ENCODE data around the gene LCE5A. TPM values are rescaled to one million over a fixed set of nuclear protein-coding genes. Genes with fewer than 3 reads are reported as not detected.

LCE5A gene
- total and polyA plus RNA-seq, 3 donors from 2014 or later: 0.37 to 0.44 TPM; not detected in 1

DNA sequence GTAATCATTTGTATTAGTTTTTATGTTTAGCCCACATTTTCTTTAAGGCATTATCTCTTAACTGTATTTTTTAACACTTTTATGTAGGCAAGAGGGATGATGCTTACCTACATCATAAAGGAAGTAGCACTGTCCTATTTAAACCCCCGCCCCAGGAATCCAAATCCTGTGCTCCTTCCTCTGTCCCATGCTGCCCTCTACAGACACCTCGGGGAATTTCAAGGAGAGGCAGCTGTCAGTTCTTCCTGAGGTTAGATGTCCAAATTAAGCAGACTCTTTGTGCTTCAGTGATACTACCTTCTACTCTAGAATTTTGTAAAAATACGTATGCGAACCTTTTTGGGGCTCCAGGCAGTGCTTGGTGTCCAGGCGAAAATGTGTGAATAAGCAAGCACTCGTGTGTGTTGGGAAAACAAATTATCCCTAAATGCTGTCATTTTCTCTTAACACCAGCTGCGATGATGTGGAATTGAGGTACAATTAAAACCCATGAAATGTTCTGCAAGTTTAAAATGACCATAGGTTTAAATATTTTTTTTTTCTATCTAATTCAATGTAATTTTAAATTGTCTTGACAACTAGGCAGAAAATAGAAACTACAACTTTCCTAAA is 22.8 kb downstream of the LCE5A start:
- intact Hi-C loops (cut with DNase I; ENCODE audit: low total_unique reads): no loop called here
- Histone ChIP-seq H3K27ac (no peak overlapping the region), H3K27me3 (no peaks in the 10 kb centered on the region), H3K36me3 (ENCODE audit: low read depth, missing control alignments) (no peaks in the 10 kb centered on the region), H3K9me3 (no peaks in the 10 kb centered on the region), H3K4me1 (peaks cover 4% of the 10 kb centered on the region), H3K4me3 (no peak overlapping the region)
- TF ChIP-seq, protein P1, sequence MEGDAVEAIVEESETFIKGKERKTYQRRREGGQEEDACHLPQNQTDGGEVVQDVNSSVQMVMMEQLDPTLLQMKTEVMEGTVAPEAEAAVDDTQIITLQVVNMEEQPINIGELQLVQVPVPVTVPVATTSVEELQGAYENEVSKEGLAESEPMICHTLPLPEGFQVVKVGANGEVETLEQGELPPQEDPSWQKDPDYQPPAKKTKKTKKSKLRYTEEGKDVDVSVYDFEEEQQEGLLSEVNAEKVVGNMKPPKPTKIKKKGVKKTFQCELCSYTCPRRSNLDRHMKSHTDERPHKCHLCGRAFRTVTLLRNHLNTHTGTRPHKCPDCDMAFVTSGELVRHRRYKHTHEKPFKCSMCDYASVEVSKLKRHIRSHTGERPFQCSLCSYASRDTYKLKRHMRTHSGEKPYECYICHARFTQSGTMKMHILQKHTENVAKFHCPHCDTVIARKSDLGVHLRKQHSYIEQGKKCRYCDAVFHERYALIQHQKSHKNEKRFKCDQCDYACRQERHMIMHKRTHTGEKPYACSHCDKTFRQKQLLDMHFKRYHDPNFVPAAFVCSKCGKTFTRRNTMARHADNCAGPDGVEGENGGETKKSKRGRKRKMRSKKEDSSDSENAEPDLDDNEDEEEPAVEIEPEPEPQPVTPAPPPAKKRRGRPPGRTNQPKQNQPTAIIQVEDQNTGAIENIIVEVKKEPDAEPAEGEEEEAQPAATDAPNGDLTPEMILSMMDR (IDR thresholded peaks at IDR 0.05): peak in 2 of 3 experiments; percentile 39 to 59
- no peak for TF ChIP-seq POLR2A (IDR thresholded peaks at IDR 0.05)
- WGBS, 2 donors: 14 to 18% methylated on average over 7 of the region's 7 CpGs
- DNase-seq: peak; percentile 72

DNA sequence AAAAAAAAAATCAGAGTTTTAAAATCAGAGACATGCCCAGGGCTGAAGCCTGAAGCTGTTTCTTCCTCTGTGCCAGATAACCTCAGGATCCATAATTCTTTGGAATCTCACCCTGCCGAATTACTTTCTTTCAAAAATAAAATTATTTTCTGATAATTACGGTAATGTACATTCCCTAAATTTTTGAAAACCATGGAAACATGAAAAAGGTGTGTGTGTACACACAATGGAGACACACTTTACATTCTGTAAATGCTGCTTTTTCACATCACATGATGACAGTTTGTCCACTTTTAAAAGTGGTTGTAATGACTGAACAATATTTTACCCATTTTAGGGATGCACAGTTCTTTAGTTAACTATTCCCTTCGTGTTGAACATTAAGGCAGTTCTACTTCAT is 25.2 kb downstream of the LCE5A start:
- intact Hi-C loops (cut with DNase I; ENCODE audit: low total_unique reads): no loop called here
- TF ChIP-seq, protein P1 (IDR thresholded peaks at IDR 0.05): no peak
- TF ChIP-seq POLR2A (IDR thresholded peaks at IDR 0.05): no peak
- Histone ChIP-seq H3K36me3 (ENCODE audit: low read depth, missing control alignments) (no peaks in the 10 kb centered on the region), H3K27ac (no peak overlapping the region), H3K9me3 (no peaks in the 10 kb centered on the region), H3K4me3 (no peak overlapping the region), H3K4me1 (peaks cover 4% of the 10 kb centered on the region), H3K27me3 (no peaks in the 10 kb centered on the region)
- DNase-seq: no peak
- WGBS, 2 donors: 50 to 63% methylated on average over 3 of the region's 3 CpGs

DNA sequence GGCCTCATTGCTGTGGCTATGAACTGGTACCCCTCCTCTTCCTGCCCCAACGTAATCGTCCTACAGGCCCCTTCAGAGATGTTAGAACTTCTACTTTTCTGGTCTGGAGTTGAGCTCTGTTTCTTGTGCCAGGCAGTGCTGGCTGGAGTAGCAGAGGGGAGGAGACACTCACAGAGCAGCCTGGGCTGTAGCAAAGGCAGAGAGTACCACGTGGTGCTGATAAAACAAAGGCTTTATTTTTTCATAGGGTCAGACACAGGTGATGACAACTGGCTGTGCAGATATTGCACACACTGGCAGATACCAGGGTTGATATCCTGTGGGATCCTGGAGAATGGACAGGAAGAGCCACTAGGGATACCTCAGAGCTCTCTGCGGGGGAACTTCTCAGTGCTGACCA is 26.9 kb downstream of the LCE5A start:
- DNase-seq: peak; percentile 42
- Histone ChIP-seq H3K4me1 (peaks cover 4% of the 10 kb centered on the region), H3K9me3 (no peaks in the 10 kb centered on the region), H3K36me3 (ENCODE audit: low read depth, missing control alignments) (no peaks in the 10 kb centered on the region), H3K4me3 (no peak overlapping the region), H3K27ac (no peak overlapping the region), H3K27me3 (no peaks in the 10 kb centered on the region)
- 13 to 52% methylated on average over 2 to 4 of the region's 4 CpGs for WGBS, 2 donors
- intact Hi-C loops (cut with DNase I; ENCODE audit: low total_unique reads): no loop called here
- TF ChIP-seq, protein P1 (IDR thresholded peaks at IDR 0.05): no peak
- TF ChIP-seq POLR2A (IDR thresholded peaks at IDR 0.05): no peak

DNA sequence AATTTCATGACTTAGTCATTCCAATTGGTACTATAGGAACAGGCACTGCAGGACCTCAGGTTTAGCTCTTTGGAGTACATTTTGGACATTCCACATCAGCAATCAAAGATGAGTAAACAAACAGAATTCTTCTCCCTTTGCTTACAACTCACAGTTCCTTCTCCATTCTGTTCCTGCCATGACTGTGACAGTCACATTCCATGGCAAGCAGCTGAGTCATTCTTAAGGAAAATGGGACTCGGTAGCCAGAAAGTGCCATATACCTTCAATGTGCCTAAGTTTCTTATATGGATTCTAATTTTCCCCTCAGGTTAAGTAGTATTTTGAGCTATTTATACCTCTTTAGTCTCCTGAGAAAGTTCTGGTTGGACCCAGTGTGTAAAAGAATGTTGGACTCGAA is 29.3 kb downstream of the LCE5A start:
- 74 to 85% methylated on average over 2 of the region's 2 CpGs for WGBS, 2 donors
- intact Hi-C loops (cut with DNase I; ENCODE audit: low total_unique reads): no loop called here
- Histone ChIP-seq H3K27me3 (no peaks in the 10 kb centered on the region), H3K9me3 (no peaks in the 10 kb centered on the region), H3K4me3 (no peak overlapping the region), H3K27ac (no peak overlapping the region), H3K36me3 (ENCODE audit: low read depth, missing control alignments) (no peaks in the 10 kb centered on the region), H3K4me1 (peaks cover 4% of the 10 kb centered on the region)
- no peak for DNase-seq
- TF ChIP-seq, protein P1 (IDR thresholded peaks at IDR 0.05): no peak
- TF ChIP-seq POLR2A (IDR thresholded peaks at IDR 0.05): no peak

DNA sequence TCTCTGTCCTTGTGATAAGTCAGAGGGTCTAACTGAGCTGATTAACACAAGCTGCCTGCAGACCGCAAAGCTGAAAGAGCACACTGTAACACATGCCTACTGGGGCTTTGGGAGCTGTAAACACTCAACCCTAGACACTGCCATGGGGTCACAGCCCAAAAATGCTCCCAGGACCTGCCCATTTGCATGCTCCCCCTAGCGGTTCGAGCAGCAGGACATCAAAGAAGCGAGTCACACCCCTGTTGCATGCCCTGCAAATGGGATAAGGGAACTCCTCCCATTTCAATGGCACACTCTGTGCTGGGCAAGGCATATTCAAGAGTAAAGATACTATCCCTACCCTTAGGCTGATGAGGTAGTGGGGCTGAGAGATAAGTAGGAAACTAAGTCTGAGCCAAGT is 33.2 kb downstream of the LCE5A start:
- DNase-seq: no peak
- H3K27me3 ChIP-seq: no peaks in the 10 kb centered on the region

More for the DNA sequence above, 33.2 kb downstream of the LCE5A start:
- Histone ChIP-seq H3K9me3 (no peaks in the 10 kb centered on the region), H3K4me3 (no peak overlapping the region), H3K4me1 (no peaks in the 10 kb centered on the region), H3K36me3 (ENCODE audit: low read depth, missing control alignments) (no peaks in the 10 kb centered on the region), H3K27ac (no peak overlapping the region)
- TF ChIP-seq, protein P1 (IDR thresholded peaks at IDR 0.05): peak in 1 of 3 experiments; percentile 13
- no peak for TF ChIP-seq POLR2A (IDR thresholded peaks at IDR 0.05)
- 42 to 50% methylated on average over 4 of the region's 4 CpGs for WGBS, 2 donors
- intact Hi-C loops (cut with DNase I; ENCODE audit: low total_unique reads): no loop called here

Measured in testis (tissue), 3 donors.